ENCODE results near the gene TXNRD1. TPM values are rescaled to one million over a fixed set of nuclear protein-coding genes. Genes with fewer than 3 reads are reported as not detected.
"Not testable (repeated sequence)": the region's sequence is repeated elsewhere in the genome, so short reads cannot be mapped to it uniquely, and the experiment has no call there.

TXNRD1 gene
- total RNA-seq, 2 donors from 2014 or later = 114 to 122 TPM

DNA sequence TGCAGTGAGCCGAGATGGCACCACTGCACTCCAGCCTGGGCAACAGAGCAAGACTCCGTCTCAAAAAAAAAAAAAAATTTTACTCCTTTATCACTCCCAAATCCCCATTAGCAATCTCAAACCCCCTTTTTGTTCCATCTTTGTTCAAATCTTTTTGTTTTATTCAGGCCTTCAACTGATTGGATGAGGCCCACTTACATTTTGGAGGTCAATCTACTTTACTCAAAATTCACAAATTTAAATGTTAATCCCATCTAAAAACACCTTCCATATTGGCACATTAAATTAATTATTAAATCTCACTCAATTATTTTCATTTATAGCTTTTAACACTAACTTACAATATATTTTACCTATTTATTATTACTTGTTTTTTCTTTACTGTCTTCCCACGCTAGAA is 27.0 kb upstream of the TXNRD1 start:
- intact Hi-C loops (cut with DNase I) = no loop called here
- DNase-seq (no peak), ATAC-seq (no peak)

DNA sequence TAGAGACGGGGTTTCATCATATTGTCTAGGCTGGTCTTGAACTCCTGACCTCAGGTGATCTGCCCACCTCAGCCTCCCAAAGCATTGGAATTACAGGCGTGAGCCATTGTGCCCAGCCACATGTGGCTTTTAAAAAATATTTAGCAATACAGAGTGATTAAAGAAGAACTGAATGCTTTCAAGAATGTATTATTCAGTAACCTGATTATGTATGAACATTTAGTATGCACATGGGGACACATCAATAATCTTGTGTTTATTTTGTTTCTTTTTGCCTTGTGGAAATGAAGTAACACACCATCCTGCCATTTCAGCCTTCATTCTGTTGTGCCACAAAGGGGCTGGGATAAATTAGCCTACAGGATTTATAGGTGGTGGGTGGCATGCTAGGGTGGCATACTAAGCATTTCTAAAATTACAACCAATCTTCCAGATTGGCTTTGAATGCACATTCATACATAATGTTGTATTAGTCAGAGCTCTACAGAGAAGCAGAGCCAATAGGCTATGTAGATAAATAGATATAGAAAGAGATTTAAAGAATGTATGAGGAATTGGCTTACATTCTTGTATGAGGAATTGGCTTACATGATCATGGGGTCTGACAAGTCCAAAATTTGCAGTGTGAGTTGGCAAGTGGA is 25.5 kb upstream of the TXNRD1 start:
- no peak for DNase-seq
- ATAC-seq = no peak
- intact Hi-C loops (cut with DNase I) = no loop called here

DNA sequence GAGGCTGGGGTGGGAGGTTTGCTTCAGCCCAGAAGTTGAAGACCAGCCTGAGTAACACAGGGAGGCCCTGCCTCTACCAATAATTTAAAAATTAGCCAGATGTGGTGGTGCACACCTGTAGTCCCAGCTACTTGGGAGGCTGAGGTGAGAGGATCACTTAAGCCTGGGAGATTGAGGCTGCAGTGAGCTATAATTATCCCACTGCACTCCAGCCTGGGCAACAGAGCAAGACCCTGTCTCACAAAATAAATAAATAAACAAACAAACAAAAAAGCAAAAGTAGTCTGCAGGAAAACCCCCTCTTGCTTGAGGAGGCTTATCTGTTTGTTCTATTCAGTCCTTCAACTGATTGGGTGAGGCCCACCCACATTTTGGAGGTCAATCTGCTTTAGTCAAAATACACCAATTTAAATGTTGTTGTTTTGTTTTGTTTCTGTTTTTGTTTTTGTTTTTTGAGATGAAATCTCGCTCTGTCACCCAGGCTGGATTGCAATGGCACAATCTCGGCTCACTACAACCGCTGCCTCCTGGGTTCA is 24.9 kb upstream of the TXNRD1 start:
- DNase-seq (no peak), ATAC-seq (no peak)
- intact Hi-C loops (cut with DNase I) = no loop called here

DNA sequence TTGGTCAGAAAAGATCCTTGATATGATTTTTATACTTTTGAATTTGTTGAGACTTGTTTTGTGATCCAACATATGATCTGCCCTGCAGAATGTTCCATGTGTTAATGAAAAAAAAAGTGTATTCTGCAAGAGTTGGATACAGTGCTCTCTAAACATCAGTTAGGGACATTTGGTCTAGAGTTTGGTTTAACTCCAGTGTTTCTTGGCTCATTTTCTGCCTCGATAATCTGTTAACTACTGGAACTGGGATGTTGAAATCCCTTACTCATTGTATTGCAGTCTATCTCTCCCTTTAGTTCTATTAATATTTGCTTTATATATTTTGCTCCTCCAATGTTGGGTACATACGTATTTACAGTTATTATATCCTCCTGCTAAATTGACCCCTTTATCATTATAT is 18.3 kb upstream of the TXNRD1 start:
- ATAC-seq (peak; percentile 51 to 76), DNase-seq (no peak)
- intact Hi-C loops (cut with DNase I) = no loop called here

DNA sequence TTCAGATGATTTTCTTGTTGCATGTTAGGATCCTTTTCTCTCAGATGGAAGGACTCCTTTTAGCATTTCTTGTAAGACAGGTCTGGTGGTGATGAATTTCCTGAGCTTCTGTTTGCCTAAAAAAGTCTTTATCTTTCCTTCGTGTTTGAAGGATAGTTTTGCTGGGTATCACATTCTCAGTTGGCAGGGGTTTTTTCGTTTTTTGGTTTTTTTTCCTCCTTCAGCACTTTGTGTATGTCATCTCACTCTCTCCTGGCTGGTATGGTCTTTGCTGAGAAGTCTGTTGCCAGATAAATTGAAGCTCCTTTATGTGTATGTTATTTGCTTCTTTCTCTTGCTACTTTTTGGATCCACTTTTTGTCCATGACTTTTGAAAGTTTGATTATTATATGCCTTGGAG is 15.6 kb upstream of the TXNRD1 start:
- ATAC-seq = no peak
- intact Hi-C loops (cut with DNase I) = loop anchor here (5.0 to 10.0 kb wide), 4 partner anchors 157 to 1182 kb away; no protein-coding TSS in a partner anchor
- DNase-seq = no peak

DNA sequence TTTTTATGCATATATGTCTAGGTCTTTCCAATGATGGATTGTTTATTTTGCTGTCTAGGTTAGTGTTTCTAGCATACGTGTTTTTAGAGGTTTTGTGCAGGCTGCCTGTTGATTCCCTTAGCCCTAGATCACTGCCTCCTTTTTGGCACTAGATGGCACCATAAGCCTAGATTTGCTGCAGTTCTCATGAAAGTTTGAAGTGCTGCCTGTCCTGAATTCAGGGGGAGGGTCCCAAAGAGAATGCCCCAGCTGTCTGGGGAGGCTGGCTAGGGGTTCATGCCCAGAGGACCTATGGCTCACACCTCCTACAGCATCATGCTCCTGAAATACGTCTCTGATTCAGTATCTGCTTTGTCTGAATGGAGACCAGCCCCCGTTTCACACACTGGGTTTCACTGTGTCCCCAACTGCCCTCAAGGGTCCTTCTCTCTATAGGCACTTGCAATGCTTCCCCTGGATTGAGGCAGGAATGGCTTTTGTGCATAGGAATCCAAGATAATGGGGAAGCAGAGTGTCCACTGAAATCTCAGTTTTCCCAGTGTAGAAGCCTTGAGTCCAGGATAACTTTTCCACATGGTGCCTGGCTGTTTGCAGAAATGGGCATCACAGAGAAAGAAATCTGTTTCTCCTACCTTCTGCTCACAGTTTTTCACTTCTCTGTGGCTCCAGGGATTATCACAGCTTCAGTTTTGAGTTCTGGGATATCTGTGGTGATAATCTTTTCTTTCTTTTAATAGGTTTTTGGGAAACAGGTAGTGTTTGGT is 14.2 kb upstream of the TXNRD1 start:
- DNase-seq (no peak), ATAC-seq (peak; percentile 78 to 80)
- intact Hi-C loops (cut with DNase I) = loop anchor here (5.0 to 10.0 kb wide), 4 partner anchors 156 to 1181 kb away; no protein-coding TSS in a partner anchor

DNA sequence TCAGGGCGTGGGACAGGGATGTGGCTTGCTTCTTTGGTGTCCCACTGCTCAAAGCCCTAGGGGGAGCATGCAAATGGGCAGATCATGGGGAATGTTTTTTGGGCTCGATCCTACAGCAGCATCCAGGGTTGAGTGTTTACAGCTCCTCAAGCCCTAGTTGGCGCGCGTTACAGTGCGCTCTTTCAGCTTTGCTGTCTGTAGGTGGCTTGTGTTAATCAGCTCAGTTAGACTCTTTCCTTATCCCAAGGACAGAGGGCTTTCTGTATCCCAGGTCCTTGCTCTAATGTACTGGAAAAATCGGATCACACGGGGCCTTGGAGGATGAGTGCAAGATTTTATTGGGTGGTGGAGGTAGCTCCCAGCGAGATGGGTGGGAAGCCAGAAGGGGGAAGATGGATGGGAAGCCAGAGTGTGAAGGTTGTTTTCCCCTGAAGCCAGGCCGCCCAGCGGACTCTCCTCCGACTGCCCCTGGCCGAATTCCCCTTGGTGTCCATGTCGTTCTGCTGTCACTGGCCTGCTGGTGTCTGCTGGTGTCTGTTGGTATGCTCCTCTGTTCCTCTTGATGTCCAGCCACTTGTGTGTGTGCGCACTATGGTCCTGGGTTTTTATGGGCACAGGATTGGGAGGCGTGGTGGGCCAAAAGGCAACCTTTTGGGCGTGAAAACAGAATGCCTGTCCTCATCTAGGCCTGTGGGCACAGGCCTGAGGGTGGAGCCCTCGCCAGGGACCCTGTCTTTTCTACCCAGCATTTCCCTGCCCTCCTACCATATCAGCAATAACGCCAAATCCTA is 10.7 kb upstream of the TXNRD1 start:
- DNase-seq = no peak
- intact Hi-C loops (cut with DNase I) = loop anchor here (5.0 to 10.0 kb wide), 4 partner anchors 152 to 1177 kb away; no protein-coding TSS in a partner anchor
- no peak for ATAC-seq

DNA sequence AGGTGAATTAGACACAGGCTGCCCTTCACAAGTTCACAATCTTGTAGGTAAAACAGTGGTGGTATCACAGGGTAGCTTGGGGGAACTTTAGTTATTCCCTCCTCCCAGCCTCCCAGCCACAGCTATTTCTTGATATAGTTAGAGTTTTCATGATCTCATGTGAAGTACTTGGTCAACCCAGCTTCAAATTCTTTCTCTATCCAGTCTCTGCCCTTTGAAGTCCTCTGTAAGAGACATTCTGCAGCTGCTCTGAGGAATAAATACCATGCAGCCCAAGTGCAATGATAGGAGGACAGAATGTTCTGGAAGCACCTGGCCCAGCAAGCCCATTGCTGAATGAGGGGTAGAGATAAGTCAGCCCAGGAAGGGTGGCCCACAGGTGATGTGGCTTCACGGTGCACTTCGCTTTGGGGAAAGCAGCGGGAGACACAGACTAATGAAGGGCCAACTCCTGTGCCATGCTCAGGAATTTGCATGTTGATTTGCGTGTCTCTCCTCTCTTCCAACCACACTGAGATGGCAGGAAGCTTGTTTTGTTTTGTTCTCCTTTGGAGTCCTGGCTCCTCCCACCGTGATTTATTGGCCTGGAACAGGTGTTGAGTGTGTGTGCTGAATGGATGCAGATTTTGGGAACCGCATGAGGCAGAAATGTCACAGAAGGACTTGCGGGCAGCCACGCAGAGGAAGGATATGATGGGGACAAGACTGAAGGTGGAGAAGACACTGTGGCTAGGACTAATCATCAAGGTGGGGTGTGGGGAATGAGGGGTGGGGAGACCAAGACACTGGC is 8.0 kb upstream of the TXNRD1 start:
- intact Hi-C loops (cut with DNase I) = loop anchor here in 1 of 2 donors (10.0 kb wide), 2 partner anchors 667 to 847 kb away; no protein-coding TSS in a partner anchor
- ATAC-seq (no peak), DNase-seq (no peak)

DNA sequence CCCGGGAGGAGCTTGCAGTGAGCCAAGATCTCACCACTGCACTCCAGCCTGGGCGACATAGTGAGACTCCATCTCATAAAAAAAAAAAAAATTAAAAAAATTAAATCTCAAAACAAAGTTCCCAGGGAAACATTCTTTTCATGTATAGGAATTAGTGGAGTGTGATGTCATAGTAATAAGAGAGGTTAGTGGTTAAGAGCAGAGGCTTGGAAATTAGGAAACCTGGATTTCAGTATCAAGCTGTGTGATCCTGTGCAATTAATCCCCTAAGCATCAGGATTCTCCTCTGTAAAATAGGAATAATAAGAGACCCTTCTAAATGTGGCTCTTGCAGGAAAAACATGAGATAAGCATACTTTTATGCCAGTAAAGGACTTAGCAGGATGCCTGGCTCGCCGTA is 3.1 kb upstream of the TXNRD1 start:
- no peak for DNase-seq
- no peak for ATAC-seq
- intact Hi-C loops (cut with DNase I) = loop anchor here in 1 of 2 donors (10.0 kb wide), 1 partner anchor 92 kb away; the partner anchor contains the start of gene EID3

DNA sequence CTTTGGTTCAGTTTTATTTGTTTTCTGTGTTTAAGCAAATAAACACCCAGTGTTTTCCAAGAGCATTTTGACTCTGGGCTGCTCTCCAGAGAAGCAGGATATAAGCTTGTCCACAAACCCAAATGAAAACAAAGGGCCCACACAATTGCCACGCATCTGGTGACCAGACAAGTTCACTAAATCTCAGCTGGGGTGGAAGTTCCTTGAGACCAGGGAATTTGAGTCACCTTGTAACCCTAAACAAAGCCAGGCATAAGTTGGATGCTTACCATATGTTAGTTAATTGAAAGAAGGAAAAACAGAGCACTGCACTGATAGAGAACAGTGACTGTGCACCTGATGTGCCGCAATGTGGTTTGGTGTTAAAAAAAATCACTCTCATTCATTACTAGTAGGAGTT is 1.6 kb upstream of the TXNRD1 start:
- ATAC-seq = no peak
- DNase-seq = no peak
- intact Hi-C loops (cut with DNase I) = loop anchor here in 1 of 2 donors (10.0 kb wide), 1 partner anchor 91 kb away; the partner anchor contains the start of gene EID3

DNA sequence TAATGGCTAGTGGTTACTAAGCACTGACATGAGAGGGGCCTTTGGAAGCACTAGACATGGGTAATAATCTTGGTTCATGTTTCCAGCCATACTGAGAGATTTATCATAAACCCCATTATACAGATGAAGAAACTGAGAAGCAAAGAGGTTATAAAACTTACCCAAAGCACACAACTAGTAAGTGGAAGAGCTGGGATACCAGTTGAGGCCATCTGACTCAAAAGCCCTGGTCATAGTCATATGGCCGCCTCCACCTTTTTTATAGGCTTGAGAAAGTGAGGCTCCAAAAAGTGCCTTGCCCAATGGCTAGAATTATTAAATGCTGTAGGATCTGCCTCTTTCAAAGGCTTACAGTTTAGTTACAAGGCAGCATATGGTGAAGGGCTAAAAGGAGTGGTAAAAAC is 944 bp downstream of the TXNRD1 start:
- no peak for ATAC-seq
- intact Hi-C loops (cut with DNase I) = loop anchor here (2.0 to 10.0 kb wide), 3 partner anchors 70 to 141 kb away; partner anchors contain the start of gene EID3 (in 1 of the 2)
- DNase-seq = no peak

DNA sequence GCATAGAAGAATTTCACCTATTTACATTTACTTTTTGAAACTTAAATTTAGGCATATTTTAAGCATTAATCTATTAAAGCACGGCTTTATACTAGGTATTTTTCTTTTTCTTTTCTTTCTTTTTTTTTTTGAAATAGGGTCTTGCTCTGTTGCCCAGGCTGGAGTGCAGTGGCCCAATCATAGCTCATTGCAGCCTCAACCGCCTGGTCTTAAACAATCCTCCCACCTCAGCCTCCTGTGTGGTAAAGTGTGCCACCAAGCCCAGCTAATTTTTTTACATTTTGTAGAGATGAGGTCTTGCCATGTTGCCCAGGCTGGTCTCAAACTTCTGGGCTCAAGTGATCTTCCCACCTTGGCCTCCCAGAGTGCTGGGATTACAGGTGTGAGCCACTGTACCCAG is 2.9 kb downstream of the TXNRD1 start:
- ATAC-seq, DNase-seq: not testable (repeated sequence)
- intact Hi-C loops (cut with DNase I) = loop anchor here (5.0 to 10.0 kb wide), 2 partner anchors 86 to 139 kb away; partner anchors contain the start of gene EID3 (in 1 of the 2)

DNA sequence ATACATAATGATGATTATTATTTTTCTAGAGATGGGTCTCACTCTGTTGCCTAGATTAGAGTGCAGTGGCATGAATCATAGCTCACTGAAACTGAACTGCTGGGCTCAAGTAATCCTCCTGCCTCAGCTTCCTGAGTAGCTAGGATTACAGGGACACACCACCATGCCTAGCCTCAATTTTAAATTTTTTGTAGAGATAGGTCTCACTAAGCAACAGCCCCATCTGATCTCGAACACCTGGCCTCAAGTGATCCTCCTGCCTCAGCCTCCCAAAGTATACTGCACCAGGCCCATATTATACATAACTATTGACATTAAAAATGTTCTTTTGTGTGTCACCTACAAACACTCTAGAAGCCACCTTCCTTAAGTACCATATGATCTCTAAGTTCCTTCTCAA is 3.4 kb downstream of the TXNRD1 start:
- ATAC-seq (peak in 1 of 2 donors; percentile 10), DNase-seq (no peak)
- intact Hi-C loops (cut with DNase I) = loop anchor here (5.0 to 10.0 kb wide), 2 partner anchors 86 to 138 kb away; partner anchors contain the start of gene EID3 (in 1 of the 2)

DNA sequence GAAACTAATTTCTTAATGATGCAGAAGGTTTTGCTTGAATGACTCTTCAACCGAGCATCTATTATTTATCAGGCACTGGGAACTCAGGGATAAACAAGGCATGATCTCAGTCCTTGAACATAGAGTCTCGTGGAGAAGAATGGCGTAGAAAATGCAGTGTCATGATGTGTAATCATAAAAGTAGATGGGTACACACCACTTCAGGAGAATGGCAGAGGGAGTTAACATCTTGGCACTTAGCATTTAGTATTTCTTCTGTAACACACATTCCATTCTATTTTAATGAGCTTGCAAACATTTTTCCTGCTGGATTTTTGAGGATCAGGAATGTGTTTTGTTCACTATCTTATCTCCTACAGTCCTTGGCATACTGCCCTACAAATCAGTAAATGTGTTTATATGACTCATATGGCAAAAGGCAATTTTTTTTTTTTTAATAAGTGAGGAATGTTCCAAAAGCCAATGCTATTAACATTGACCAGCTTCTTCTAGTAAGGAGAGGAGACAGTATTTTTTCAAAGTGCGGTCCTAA is 3.8 kb downstream of the TXNRD1 start:
- peak; percentile 54 to 87 for ATAC-seq
- no peak for DNase-seq
- intact Hi-C loops (cut with DNase I) = loop anchor here (5.0 to 10.0 kb wide), 2 partner anchors 85 to 138 kb away; partner anchors contain the start of gene EID3 (in 1 of the 2)

DNA sequence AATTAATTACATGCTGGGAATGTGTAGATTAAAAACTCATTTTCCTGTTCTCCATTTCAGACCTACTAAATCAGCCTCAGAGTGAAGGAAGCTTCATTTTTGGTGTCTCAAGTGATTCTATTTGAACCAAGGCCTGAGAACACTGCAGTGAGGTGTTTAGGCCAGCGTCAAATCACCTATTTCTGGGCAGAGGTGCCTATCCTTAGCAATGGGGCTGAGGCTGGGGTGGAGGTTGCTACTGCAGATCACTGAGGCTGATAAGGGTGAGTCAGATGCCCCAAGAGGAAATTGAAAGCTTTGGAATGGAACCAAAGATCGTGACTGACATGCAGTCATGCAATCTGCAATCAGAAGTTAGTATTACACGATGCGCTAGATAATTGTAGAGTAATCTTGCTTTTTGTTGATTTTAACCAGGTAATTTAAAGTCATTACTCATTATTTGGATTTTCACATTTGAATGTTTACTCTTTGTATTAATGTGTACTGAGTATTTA is 4.4 kb downstream of the TXNRD1 start:
- intact Hi-C loops (cut with DNase I) = loop anchor here (5.0 to 10.0 kb wide), 2 partner anchors 85 to 137 kb away; partner anchors contain the start of gene EID3 (in 1 of the 2)

DNA sequence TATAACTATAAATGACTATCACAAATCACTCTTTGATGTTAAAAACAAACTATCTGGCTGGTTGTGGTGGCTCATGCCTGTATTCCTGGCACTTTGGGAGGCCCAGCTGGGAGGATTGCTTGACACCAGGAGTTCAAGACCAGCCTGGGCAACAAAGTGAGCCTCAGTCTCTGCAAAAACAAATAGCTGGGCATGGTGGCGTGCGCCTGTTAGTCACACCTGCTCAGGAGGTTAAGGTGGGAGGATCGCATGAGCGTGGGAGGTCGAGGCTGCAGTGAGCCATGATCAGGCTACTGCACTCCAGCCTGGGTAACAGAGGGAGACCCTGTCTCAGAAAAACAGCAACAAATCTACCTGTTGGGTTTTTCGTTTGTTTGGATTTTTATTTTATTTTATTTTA is 5.4 kb downstream of the TXNRD1 start:
- ATAC-seq = no peak
- DNase-seq = no peak
- intact Hi-C loops (cut with DNase I) = no loop called here

More for the DNA sequence above, 4.4 kb downstream of the TXNRD1 start:
- DNase-seq = no peak
- ATAC-seq = peak; percentile 5 to 51

DNA sequence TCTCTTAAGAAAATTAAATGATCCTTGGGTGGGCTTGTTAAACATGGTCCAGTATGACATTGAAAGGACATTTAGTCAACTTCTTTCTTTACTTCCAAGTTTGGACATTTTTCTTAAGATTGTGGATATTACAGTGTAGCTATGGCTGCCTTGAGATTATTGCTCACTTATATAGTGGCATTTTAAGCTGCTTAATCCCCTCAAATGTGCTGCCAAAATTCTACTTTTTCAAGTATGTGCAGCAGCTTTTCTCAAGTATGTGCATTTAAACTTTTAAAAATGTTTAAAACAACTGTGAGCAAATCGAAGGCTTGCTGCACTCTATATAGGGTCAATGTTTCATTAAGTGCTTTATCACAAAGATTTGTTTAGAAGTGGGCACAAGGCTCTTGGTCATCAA is 7.4 kb downstream of the TXNRD1 start:
- intact Hi-C loops (cut with DNase I) = no loop called here
- no peak for ATAC-seq
- DNase-seq = no peak

DNA sequence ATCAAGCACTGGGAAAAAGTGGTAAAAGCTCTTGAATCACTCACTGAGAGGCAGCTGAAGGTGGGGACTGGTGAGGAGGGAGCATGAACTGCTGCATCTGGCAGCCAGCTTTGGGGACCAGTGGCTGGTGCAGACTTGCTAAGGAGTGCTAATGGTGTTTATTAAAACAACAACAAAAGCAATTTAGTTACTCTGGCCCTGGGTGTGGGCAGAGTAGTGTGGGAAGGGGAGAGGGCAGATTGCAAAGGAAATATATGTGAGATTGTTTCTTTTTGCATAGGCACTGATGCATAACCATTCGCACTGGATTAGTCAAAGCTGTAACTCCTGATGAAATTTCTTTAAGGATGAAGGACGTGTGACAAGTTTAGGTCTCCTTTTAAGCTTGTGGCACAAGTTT is 8.1 kb downstream of the TXNRD1 start:
- no peak for DNase-seq
- intact Hi-C loops (cut with DNase I) = no loop called here
- no peak for ATAC-seq

All from left cardiac atrium (tissue), 4 donors.